Kidney (tissue), 14 donors: ENCODE data around the gene PEDS1. TPM values are rescaled to one million over a fixed set of nuclear protein-coding genes. Genes with fewer than 3 reads are reported as not detected.

Experiments used
- DNase-seq, 5 donors: peaks; one replicate each; pipeline ENCODE4 v3.0.0-alpha.2; 2013 to 2020
- FAIRE-seq: peaks from 2 replicates; lab custom pipeline; 2012; peaks lifted over from hg19 to GRCh38; lab: Jason Lieb, UNC
- H3K27ac ChIP-seq, 2 donors: one replicate each; pipeline ENCODE4 v1.7.0; 2013; ENCODE audit warnings: low read depth in 2 of 2, low read length in 2 of 2, inconsistent platforms in 1 of 2
- H3K27me3 ChIP-seq: one replicate; pipeline ENCODE4 v1.7.1; 2013; ENCODE audit warnings: low read length, inconsistent platforms; ENCODE audit not compliant: control insufficient read depth, insufficient read depth
- H3K36me3 ChIP-seq, 3 donors: one replicate each; pipeline versions ENCODE4 v1.7.0 to v1.7.1; 2013; ENCODE audit warnings: low read length in 3 of 3, control low read depth in 1 of 3, inconsistent platforms in 1 of 3; ENCODE audit not compliant: insufficient read depth in 3 of 3, control insufficient read depth in 2 of 3
- H3K4me1 ChIP-seq, 3 donors: one replicate each; pipeline versions ENCODE4 v1.7.0 to v1.7.1; 2013; ENCODE audit warnings: low read length in 3 of 3, inconsistent platforms in 1 of 3, low read depth in 1 of 3; ENCODE audit not compliant: control insufficient read depth in 2 of 3, insufficient read depth in 2 of 3
- H3K4me3 ChIP-seq, 3 donors: one replicate each; pipeline versions ENCODE4 v1.7.0 to v1.8.1; 2013; ENCODE audit warnings: low read length in 3 of 3, control low read depth in 1 of 3, inconsistent platforms in 1 of 3
- H3K9ac ChIP-seq, 3 donors: one replicate each; pipeline versions ENCODE4 v1.7.0 to v1.7.1; 2013; ENCODE audit warnings: low read length in 3 of 3, control low read depth in 1 of 3, inconsistent platforms in 1 of 3
- H3K9me3 ChIP-seq, 3 donors: one replicate each; pipeline versions ENCODE4 v1.7.0 to v1.7.1; 2013; ENCODE audit warnings: low read length in 3 of 3, control low read depth in 1 of 3, inconsistent platforms in 1 of 3; ENCODE audit not compliant: control insufficient read depth in 2 of 3, insufficient read depth in 1 of 3
- CTCF ChIP-seq: IDR thresholded peaks from 3 replicates; pipeline ENCODE4 v1.5.1; 2012; ENCODE audit warnings: mild to moderate bottlenecking, moderate library complexity, borderline replicate concordance; ENCODE audit not compliant: insufficient read depth; ENCODE audit errors: extremely low read depth
- intact Hi-C: fragments of 100-400 bp; cut with DNase I; formaldehyde crosslinking; loops from one replicate; pipeline ENCODE4 v1.11.1; 2022
- polyA plus RNA-seq: library from polyadenylated mRNA; stranded (reverse); fragments of 350-450 nt; fragmentation: Illumina TruSeq; extraction: RNeasy Lipid Tissue Mini Kit (QIAGEN cat#74804); gene quantifications from one replicate; pipeline ENCODE4 v1.2.3, GENCODE V29; 2014; ENCODE audit warnings: low read depth, low replicate concordance; ENCODE audit not compliant: insufficient read depth
- total RNA-seq: library from RNA; stranded (reverse); fragmentation: NEBNext Ultra II Directional; extraction: Animal tissue kit (Norgen Biotek cat#: 25700); gene quantifications from one replicate; pipeline ENCODE4 v1.2.1, GENCODE V29; 2021
- donor health status: control.
- donor health status: control.
- donor health status: control.
- donor health status: control.
- donor health status: control.
- donor health status: DM: yes; HTN: yes; CAD: no.
- donor health status: Normal renal cell carcinoma (clear cell type).

PEDS1 gene
- total and polyA plus RNA-seq, 2 donors from 2014 or later, result 16.3 to 18.3 TPM

- Histone ChIP-seq H3K4me1 (peaks cover 0 to 11% (median 11%) of the 10 kb centered on the region in 3 donors), H3K4me3 (peak overlapping the region; percentile 49 to 91 (median 87)), H3K9ac (peak overlapping the region; percentile 32 to 89 (median 66)), H3K27ac (peak overlapping the region; percentile 65 to 76), H3K36me3 (peaks cover 0 to 4% (median 0%) of the 10 kb centered on the region in 3 donors), H3K9me3 (no peaks in the 10 kb centered on the region), H3K27me3 (no peaks in the 10 kb centered on the region)
- FAIRE-seq (no peak), DNase-seq (peak; percentile 77 to 96 (median 87))
- intact Hi-C loops, result no loop called here
- no peak for TF ChIP-seq CTCF
These were observed 39.1 kb upstream of the PEDS1 start for GRCh38 chr20:50192364-50193198.

- intact Hi-C loops, result no loop called here
These were observed 38.2 kb upstream of the PEDS1 start for GRCh38 chr20:50191544-50192363.

DNA sequence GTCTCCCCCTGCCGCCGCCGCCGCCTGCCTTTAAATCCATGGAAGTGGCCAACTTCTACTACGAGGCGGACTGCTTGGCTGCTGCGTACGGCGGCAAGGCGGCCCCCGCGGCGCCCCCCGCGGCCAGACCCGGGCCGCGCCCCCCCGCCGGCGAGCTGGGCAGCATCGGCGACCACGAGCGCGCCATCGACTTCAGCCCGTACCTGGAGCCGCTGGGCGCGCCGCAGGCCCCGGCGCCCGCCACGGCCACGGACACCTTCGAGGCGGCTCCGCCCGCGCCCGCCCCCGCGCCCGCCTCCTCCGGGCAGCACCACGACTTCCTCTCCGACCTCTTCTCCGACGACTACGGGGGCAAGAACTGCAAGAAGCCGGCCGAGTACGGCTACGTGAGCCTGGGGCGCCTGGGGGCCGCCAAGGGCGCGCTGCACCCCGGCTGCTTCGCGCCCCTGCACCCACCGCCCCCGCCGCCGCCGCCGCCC lies 37.6 kb upstream of the PEDS1 start:
- intact Hi-C loops, result no loop called here
- FAIRE-seq (no peak), DNase-seq (peak in 4 of 5 donors; percentile 36 to 78 (median 52))
- Histone ChIP-seq H3K9ac (peak overlapping the region in 1 of 3 donors; percentile 51), H3K36me3 (peaks cover 0 to 4% (median 0%) of the 10 kb centered on the region in 3 donors), H3K9me3 (no peaks in the 10 kb centered on the region), H3K27me3 (no peaks in the 10 kb centered on the region), H3K27ac (peak overlapping the region; percentile 95 to 97), H3K4me1 (peaks cover 0 to 11% (median 11%) of the 10 kb centered on the region in 3 donors), H3K4me3 (peak overlapping the region in 2 of 3 donors; percentile 87 to 91)
- TF ChIP-seq CTCF, result no peak

More at GRCh38 chr20:50191544-50192363, 38.2 kb upstream of the PEDS1 start:
- DNase-seq (peak; percentile 78 to 91 (median 86)), FAIRE-seq (no peak)
- Histone ChIP-seq H3K36me3 (peaks cover 0 to 4% (median 0%) of the 10 kb centered on the region in 3 donors), H3K4me3 (peak overlapping the region; percentile 68 to 91 (median 87)), H3K4me1 (peaks cover 0 to 11% (median 11%) of the 10 kb centered on the region in 3 donors), H3K9me3 (no peaks in the 10 kb centered on the region), H3K27me3 (no peaks in the 10 kb centered on the region), H3K9ac (peak overlapping the region; percentile 54 to 89 (median 89)), H3K27ac (peak overlapping the region; percentile 95 to 97)
- peak; percentile 16 for TF ChIP-seq CTCF
